Astrocyte (in vitro differentiated cells and primary cell): ENCODE measurements around the gene CPEB4. TPM values are rescaled to one million over a fixed set of nuclear protein-coding genes. Genes with fewer than 3 reads are reported as not detected.

Experiments used
- DNase-seq: peaks from one replicate; pipeline ENCODE4 v3.0.0-alpha.2; 2010; ENCODE audit warnings: low read depth
- FAIRE-seq: peaks from 2 replicates; lab custom pipeline; 2011; peaks lifted over from hg19 to GRCh38; lab: Jason Lieb, UNC
- H2AFZ ChIP-seq: 2 replicates; pipeline ENCODE4 v1.6.0; 2012; ENCODE audit warnings: low read depth, low read length, inconsistent platforms
- H3K27ac ChIP-seq: 2 replicates; pipeline ENCODE4 v1.5.1; 2011; ENCODE audit warnings: low read depth, low read length, inconsistent platforms
- H3K27me3 ChIP-seq: 2 replicates; pipeline ENCODE4 v1.6.0; 2011; ENCODE audit warnings: low read length, inconsistent platforms; ENCODE audit not compliant: insufficient read depth
- H3K36me3 ChIP-seq: 2 replicates; pipeline ENCODE4 v1.5.1; 2011; ENCODE audit warnings: low read length, inconsistent platforms; ENCODE audit not compliant: insufficient read depth
- H3K4me1 ChIP-seq: 2 replicates; pipeline ENCODE4 v1.5.1; 2011; ENCODE audit warnings: low read length, inconsistent platforms; ENCODE audit not compliant: insufficient read depth
- H3K4me2 ChIP-seq: 2 replicates; pipeline ENCODE4 v1.6.0; 2012; ENCODE audit warnings: low read length, inconsistent platforms
- H3K4me3 ChIP-seq: 2 replicates; pipeline ENCODE4 v1.5.1; 2011; ENCODE audit warnings: low read depth, mild to moderate bottlenecking, low read length, inconsistent platforms; ENCODE audit not compliant: insufficient read depth
- H3K79me2 ChIP-seq: 2 replicates; pipeline ENCODE4 v1.6.0; 2012; ENCODE audit warnings: mild to moderate bottlenecking, low read length, inconsistent platforms; ENCODE audit not compliant: insufficient read depth
- H3K9ac ChIP-seq: 2 replicates; pipeline ENCODE4 v1.6.0; 2012; ENCODE audit warnings: mild to moderate bottlenecking, low read length, inconsistent platforms
- H3K9me3 ChIP-seq: 2 replicates; pipeline ENCODE4 v1.5.1; 2012; ENCODE audit warnings: low read depth, mild to moderate bottlenecking, low read length, inconsistent platforms; ENCODE audit not compliant: insufficient read depth
- H4K20me1 ChIP-seq: 2 replicates; pipeline ENCODE4 v1.6.0; 2012; ENCODE audit warnings: low read length, inconsistent platforms; ENCODE audit not compliant: insufficient read depth
- H3K27ac Mint-ChIP-seq: one replicate; pipeline ENCODE4 v1.8.0; 2021; ENCODE audit warnings: mild to moderate bottlenecking, mixed read lengths; ENCODE audit not compliant: unreplicated experiment
- H3K27me3 Mint-ChIP-seq: one replicate; pipeline ENCODE4 v1.8.0; 2021; ENCODE audit warnings: low read depth, mixed read lengths; ENCODE audit not compliant: unreplicated experiment
- H3K36me3 Mint-ChIP-seq: one replicate; pipeline ENCODE4 v1.8.0; 2021; ENCODE audit warnings: low read depth, mixed read lengths; ENCODE audit not compliant: unreplicated experiment
- H3K4me1 Mint-ChIP-seq: one replicate; pipeline ENCODE4 v1.8.0; 2021; ENCODE audit warnings: low read depth, mixed read lengths; ENCODE audit not compliant: unreplicated experiment
- H3K4me3 Mint-ChIP-seq: one replicate; pipeline ENCODE4 v1.8.0; 2021; ENCODE audit warnings: mild to moderate bottlenecking, moderate library complexity, mixed read lengths; ENCODE audit not compliant: unreplicated experiment
- H3K9me3 Mint-ChIP-seq: one replicate; pipeline ENCODE4 v1.8.0; 2021; ENCODE audit warnings: mild to moderate bottlenecking, mixed read lengths; ENCODE audit not compliant: unreplicated experiment
- EZH2 ChIP-seq: IDR thresholded peaks from 2 replicates; pipeline ENCODE4 v1.6.1; 2012; ENCODE audit warnings: mild to moderate bottlenecking, low read length, inconsistent platforms; ENCODE audit not compliant: insufficient read depth
- total RNA-seq: library from RNA; stranded (reverse); gene quantifications from 2 replicates; pipeline ENCODE4 v1.2.1, GENCODE V29; 2021
- TF ChIP-seq, protein P1 (sequence below): IDR thresholded peaks from 2 replicates; pipeline ENCODE4 v1.5.1; 2011; ENCODE audit warnings: low read depth, mild to moderate bottlenecking, inconsistent platforms, low read length, moderate library complexity; ENCODE audit not compliant: insufficient read depth

Gene CPEB4
- total RNA-seq, 1 donor from 2014 or later, result 37.2 TPM

DNA sequence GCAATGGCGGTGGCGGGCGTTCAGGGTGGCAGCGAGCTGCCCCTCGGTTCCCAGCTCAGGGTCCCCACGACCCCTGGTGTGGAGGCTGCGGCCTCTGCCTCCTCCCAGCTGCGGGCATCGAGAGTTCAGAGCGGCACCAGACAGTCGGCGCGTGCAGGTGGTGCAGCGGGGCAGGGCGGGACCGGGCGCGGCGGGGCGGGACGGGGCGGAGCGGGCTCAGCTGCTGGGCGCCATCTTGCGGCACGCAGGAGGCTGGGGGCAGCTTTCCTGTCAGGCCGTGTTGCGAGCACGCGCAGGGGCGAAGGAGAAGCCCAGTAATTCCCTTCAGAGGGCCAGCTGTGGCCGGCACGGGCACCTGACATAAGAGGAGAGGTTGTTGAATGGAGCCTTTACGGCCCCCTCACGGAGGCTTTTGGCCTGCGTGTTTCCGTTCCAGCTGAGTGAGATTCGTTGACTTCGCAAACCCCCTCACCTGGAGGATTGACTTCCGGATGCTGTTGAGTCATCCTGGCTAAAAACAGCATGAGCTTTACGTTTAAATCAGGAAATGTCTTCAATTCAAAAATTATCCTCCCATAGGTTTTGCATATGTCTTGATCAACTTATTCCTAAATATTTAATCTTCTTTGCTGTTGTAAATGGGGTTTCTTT is 101.4 kb downstream of the CPEB4 start:
- H3K36me3 Mint-ChIP-seq, result no peaks in the 10 kb centered on the region
- H3K36me3 ChIP-seq, result no peaks in the 10 kb centered on the region
- no peak overlapping the region for H3K4me3 Mint-ChIP-seq
- peaks cover 7% of the 10 kb centered on the region for H3K9me3 Mint-ChIP-seq
- no peak overlapping the region for H3K4me2 ChIP-seq
- DNase-seq, result no peak
- no peaks in the 10 kb centered on the region for H3K4me1 ChIP-seq
- no peaks in the 10 kb centered on the region for H4K20me1 ChIP-seq
- H3K27ac ChIP-seq, result no peak overlapping the region
- H3K27me3 Mint-ChIP-seq, result peaks cover 9% of the 10 kb centered on the region
- H3K27me3 ChIP-seq, result peaks cover 5% of the 10 kb centered on the region
- no peak for TF ChIP-seq EZH2
- TF ChIP-seq, protein P1, sequence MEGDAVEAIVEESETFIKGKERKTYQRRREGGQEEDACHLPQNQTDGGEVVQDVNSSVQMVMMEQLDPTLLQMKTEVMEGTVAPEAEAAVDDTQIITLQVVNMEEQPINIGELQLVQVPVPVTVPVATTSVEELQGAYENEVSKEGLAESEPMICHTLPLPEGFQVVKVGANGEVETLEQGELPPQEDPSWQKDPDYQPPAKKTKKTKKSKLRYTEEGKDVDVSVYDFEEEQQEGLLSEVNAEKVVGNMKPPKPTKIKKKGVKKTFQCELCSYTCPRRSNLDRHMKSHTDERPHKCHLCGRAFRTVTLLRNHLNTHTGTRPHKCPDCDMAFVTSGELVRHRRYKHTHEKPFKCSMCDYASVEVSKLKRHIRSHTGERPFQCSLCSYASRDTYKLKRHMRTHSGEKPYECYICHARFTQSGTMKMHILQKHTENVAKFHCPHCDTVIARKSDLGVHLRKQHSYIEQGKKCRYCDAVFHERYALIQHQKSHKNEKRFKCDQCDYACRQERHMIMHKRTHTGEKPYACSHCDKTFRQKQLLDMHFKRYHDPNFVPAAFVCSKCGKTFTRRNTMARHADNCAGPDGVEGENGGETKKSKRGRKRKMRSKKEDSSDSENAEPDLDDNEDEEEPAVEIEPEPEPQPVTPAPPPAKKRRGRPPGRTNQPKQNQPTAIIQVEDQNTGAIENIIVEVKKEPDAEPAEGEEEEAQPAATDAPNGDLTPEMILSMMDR, result no peak
- no peak overlapping the region for H2AFZ ChIP-seq
- H3K9me3 ChIP-seq, result no peaks in the 10 kb centered on the region
- H3K79me2 ChIP-seq, result no peaks in the 10 kb centered on the region
- no peak overlapping the region for H3K4me3 ChIP-seq
- FAIRE-seq, result no peak
- no peak overlapping the region for H3K27ac Mint-ChIP-seq
- H3K9ac ChIP-seq, result no peak overlapping the region
- no peaks in the 10 kb centered on the region for H3K4me1 Mint-ChIP-seq

DNA sequence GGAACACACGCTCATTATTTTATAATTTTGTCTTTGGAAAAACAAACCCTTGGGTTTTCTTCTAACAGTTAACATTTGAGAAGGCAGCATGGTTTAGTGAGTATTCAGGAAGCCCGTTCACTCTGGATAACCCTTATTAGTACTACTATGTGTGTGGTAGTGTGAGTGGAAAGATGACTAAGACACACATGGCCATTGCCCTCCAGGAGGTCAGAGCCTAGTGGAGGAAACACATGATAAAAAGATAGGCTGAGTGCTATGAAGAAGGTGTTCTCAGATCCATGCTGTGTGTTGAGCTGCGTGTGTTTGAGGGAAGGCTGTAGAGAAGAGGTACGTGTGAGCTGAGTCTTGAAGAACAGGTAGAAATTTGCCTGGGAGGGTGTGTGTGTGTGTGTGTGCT is 109.2 kb downstream of the CPEB4 start:
- no peak for DNase-seq
- H3K36me3 ChIP-seq, result no peaks in the 10 kb centered on the region
- no peaks in the 10 kb centered on the region for H3K9me3 ChIP-seq
- FAIRE-seq, result no peak
- H3K4me1 Mint-ChIP-seq, result peaks cover 5% of the 10 kb centered on the region
- TF ChIP-seq, protein P1, result no peak
- no peak for TF ChIP-seq EZH2
- H3K9me3 Mint-ChIP-seq, result no peaks in the 10 kb centered on the region
- H4K20me1 ChIP-seq, result no peaks in the 10 kb centered on the region
- H3K27ac Mint-ChIP-seq, result no peak overlapping the region
- H3K27ac ChIP-seq, result no peak overlapping the region
- H3K4me3 ChIP-seq, result no peak overlapping the region
- peaks cover 3% of the 10 kb centered on the region for H3K27me3 Mint-ChIP-seq
- H3K4me3 Mint-ChIP-seq, result no peak overlapping the region
- no peaks in the 10 kb centered on the region for H3K79me2 ChIP-seq
- no peak overlapping the region for H3K4me2 ChIP-seq
- H3K4me1 ChIP-seq, result no peaks in the 10 kb centered on the region
- H2AFZ ChIP-seq, result no peak overlapping the region
- no peak overlapping the region for H3K9ac ChIP-seq
- H3K27me3 ChIP-seq, result peaks cover 2% of the 10 kb centered on the region
- no peaks in the 10 kb centered on the region for H3K36me3 Mint-ChIP-seq

DNA sequence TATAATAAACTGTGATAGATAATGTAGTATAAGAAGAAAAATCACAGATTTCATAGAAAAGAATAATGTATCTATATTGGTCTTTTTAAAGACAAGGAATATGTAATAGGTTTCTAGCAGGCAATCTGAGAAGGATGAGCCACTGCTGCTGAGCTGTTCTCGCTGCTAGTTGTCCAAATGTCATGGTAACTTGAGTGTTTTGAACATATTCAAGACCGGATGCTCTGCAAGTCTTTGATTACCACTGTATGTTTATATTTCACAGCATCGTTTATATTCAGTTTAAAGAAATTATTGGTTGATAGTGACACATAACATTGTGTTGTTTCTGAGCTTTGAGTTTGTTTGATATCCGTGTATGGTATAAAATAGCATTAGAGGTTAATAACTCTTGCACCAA is 110.4 kb downstream of the CPEB4 start:
- Mint-ChIP-seq H3K4me1 (peaks cover 5% of the 10 kb centered on the region), H3K4me3 (no peak overlapping the region), H3K27ac (no peak overlapping the region), H3K27me3 (peaks cover 3% of the 10 kb centered on the region), H3K36me3 (no peaks in the 10 kb centered on the region), H3K9me3 (no peaks in the 10 kb centered on the region)
- no peaks in the 10 kb centered on the region for H3K36me3 ChIP-seq
- no peak overlapping the region for H2AFZ ChIP-seq
- DNase-seq (no peak), FAIRE-seq (no peak)
- H3K4me1 ChIP-seq, result no peaks in the 10 kb centered on the region
- H3K9ac ChIP-seq, result no peak overlapping the region
- peaks cover 2% of the 10 kb centered on the region for H3K27me3 ChIP-seq
- H4K20me1 ChIP-seq, result no peaks in the 10 kb centered on the region
- H3K9me3 ChIP-seq, result no peaks in the 10 kb centered on the region
- H3K4me2 ChIP-seq, result no peak overlapping the region
- no peak for TF ChIP-seq EZH2
- TF ChIP-seq, protein P1, result no peak
- no peak overlapping the region for H3K4me3 ChIP-seq
- H3K79me2 ChIP-seq, result no peaks in the 10 kb centered on the region
- no peak overlapping the region for H3K27ac ChIP-seq
